Measurements from ENCODE around the gene UBTF. TPM values are rescaled to one million over a fixed set of nuclear protein-coding genes. Genes with fewer than 3 reads are reported as not detected.

Gene UBTF
- total and polyA plus RNA-seq, 2 of the 8 experiments (the other 6 are each of a cell fraction or from before 2014, with no cell fraction given), result 14.7 to 106 TPM

GRCh38 chr17:44167181-44167861, 52.2 kb downstream of the UBTF start (continued):
- TF ChIP-seq CHD7 (IDR thresholded peaks at IDR 0.05; ENCODE audit: insufficient replicate concordance, low read length) (no peak), KDM4A (IDR thresholded peaks at IDR 0.05; ENCODE audit: low read depth, low read length, severe bottlenecking) (no peak), CBX8 (IDR thresholded peaks at IDR 0.05; ENCODE audit: borderline replicate concordance, low read depth, low read length) (no peak), ATF3 (IDR thresholded peaks at IDR 0.05; ENCODE audit: insufficient read depth, low read depth, low read length) (no peak), BCL11A (IDR thresholded peaks at IDR 0.05; ENCODE audit: low read depth in 2 of 2, low read length in 2 of 2) (no peak)
